HepG2 (cell line): ENCODE results near the gene COL2A1. TPM values are rescaled to one million over a fixed set of nuclear protein-coding genes. Genes with fewer than 3 reads are reported as not detected.

Experiments
- ATAC-seq: fragments of 200-7000 bp; cut with Tn5 transposase; 3 replicates; pipeline ENCODE4 v1.9.1; 2020; ENCODE audit warnings: mild to moderate bottlenecking, moderate library complexity
- BruUV-seq: library from RNA; stranded (reverse); fragments of 400-500 nt; replicated peaks from 2 replicates; lab custom pipeline; 2021; lab: Mats Ljungman, UMichigan
- CTCF ChIA-PET: fragments of 300-600 bp; formaldehyde crosslinking; extraction: SDS; loops from one replicate; lab custom pipeline; 2021; ENCODE audit warnings: low total read pairs, inconsistent platforms, low intra/inter-chr PET ratio; lab: Yijun Ruan, JAX
- POLR2A ChIA-PET: fragments of 350-600 bp; sonication (Branson Sonifier 250); formaldehyde crosslinking; loops from one replicate; lab custom pipeline; 2020; ENCODE audit warnings: antibody characterized with exemption, inconsistent platforms; lab: Yijun Ruan, JAX
- DNase-seq: peaks from one replicate; pipeline ENCODE4 v3.0.0-alpha.2; 2015; ENCODE audit warnings: low spot score
- FAIRE-seq: peaks from 3 replicates; lab custom pipeline; 2011; peaks lifted over from hg19 to GRCh38; lab: Jason Lieb, UNC
- H2AFZ ChIP-seq: one replicate; pipeline ENCODE4 v1.6.1; 2011; ENCODE audit warnings: low read length, inconsistent platforms
- H3K27ac ChIP-seq: fragments of 300-600 bp; 3 replicates; pipeline ENCODE4 v1.8.0; 2011; ENCODE audit warnings: mixed run types, mild to moderate bottlenecking, mixed read lengths, low read length, inconsistent platforms; ENCODE audit not compliant: insufficient read depth; ENCODE audit errors: extremely low read length
- H3K27me3 ChIP-seq, 2 experiments: fragments of 200-600 bp in 1 of 2; 2 replicates in 1 of 2; 3 replicates in 1 of 2; pipeline versions ENCODE4 v1.6.0 to v1.8.0; 2011; ENCODE audit warnings: low read length in 2 of 2, mild to moderate bottlenecking in 2 of 2, moderate library complexity in 2 of 2, inconsistent platforms in 1 of 2; ENCODE audit not compliant: insufficient read depth in 2 of 2, control insufficient read depth in 1 of 2
- H3K36me3 ChIP-seq, 2 experiments: fragments of 200-600 bp in 1 of 2; replicated peaks in 1 of 2; 2 replicates in 1 of 2; 3 replicates in 1 of 2; pipeline versions ENCODE4 v1.5.1 to v1.8.0; 2011; ENCODE audit warnings: low read length in 2 of 2, inconsistent platforms in 1 of 2; ENCODE audit not compliant: insufficient read depth in 2 of 2, control insufficient read depth in 1 of 2
- H3K4me1 ChIP-seq: 2 replicates; pipeline ENCODE4 v1.5.1; 2012; ENCODE audit warnings: low read length, inconsistent platforms; ENCODE audit not compliant: insufficient read depth
- H3K4me2 ChIP-seq: 2 replicates; pipeline ENCODE4 v1.6.0; 2011; ENCODE audit warnings: low read depth, low read length, inconsistent platforms
- H3K4me3 ChIP-seq, 3 experiments: fragments of 200-600 bp in 1 of 3; sonication (generic), shearing (Covaris generic) in 1 of 3; replicated peaks in 1 of 3; 2 replicates each; pipeline ENCODE4 v1.5.1; 2011 to 2016; ENCODE audit warnings: low read length in 3 of 3, inconsistent platforms in 2 of 3, low read depth in 2 of 3, mild to moderate bottlenecking in 2 of 3, control low read depth in 1 of 3, mixed read lengths in 1 of 3; ENCODE audit not compliant: insufficient read depth in 1 of 3
- H3K79me2 ChIP-seq: one replicate; pipeline ENCODE4 v1.6.1; 2011; ENCODE audit warnings: low read length, inconsistent platforms; ENCODE audit not compliant: insufficient read depth
- H3K9ac ChIP-seq: 2 replicates; pipeline ENCODE4 v1.6.0; 2011; ENCODE audit warnings: mild to moderate bottlenecking, low read depth, low read length, inconsistent platforms; ENCODE audit not compliant: insufficient read depth
- H3K9me3 ChIP-seq: 2 replicates; pipeline ENCODE4 v1.5.1; 2012; ENCODE audit warnings: mild to moderate bottlenecking, low read length
- H4K20me1 ChIP-seq: 2 replicates; pipeline ENCODE4 v1.6.0; 2011; ENCODE audit warnings: inconsistent platforms, mild to moderate bottlenecking, low read length, moderate library complexity; ENCODE audit not compliant: insufficient read depth
- IRF2 ChIP-seq: IDR thresholded peaks from 2 replicates; pipeline ENCODE4 v1.6.1; 2018; ENCODE audit warnings: missing genetic modification reagents, missing compliant biosample characterization
- KLF13 ChIP-seq: sonication (generic); formaldehyde crosslinking; IDR thresholded peaks from 2 replicates; pipeline ENCODE4 v1.4.0; 2020; ENCODE audit warnings: mild to moderate bottlenecking, missing genetic modification reagents
- KLF15 ChIP-seq: sonication (generic); formaldehyde crosslinking; IDR thresholded peaks from 2 replicates; pipeline ENCODE4 v1.8.1; 2023; ENCODE audit warnings: borderline replicate concordance, mild to moderate bottlenecking, inconsistent platforms, missing genetic modification reagents, mixed read lengths
- KMT2B ChIP-seq: IDR thresholded peaks from 2 replicates; pipeline ENCODE4 v1.6.1; 2016; ENCODE audit warnings: missing genetic modification reagents, missing compliant biosample characterization
- MLLT10 ChIP-seq: sonication (generic); formaldehyde crosslinking; IDR thresholded peaks from 2 replicates; pipeline ENCODE4 v1.4.0; 2020; ENCODE audit warnings: missing genetic modification reagents
- NCOA1 ChIP-seq: sonication (generic); formaldehyde crosslinking; IDR thresholded peaks from 2 replicates; pipeline ENCODE4 v1.9.0; 2021; ENCODE audit warnings: missing genetic modification reagents
- TEAD3 ChIP-seq: optimal IDR thresholded peaks from 2 replicates; pipeline ENCODE3; 2016; ENCODE audit warnings: borderline replicate concordance
- ZBTB39 ChIP-seq: sonication (generic); formaldehyde crosslinking; IDR thresholded peaks from 2 replicates; pipeline ENCODE4 v1.5.0; 2020; ENCODE audit warnings: missing genetic modification reagents
- ZNF256 ChIP-seq: sonication (generic); formaldehyde crosslinking; conservative IDR thresholded peaks from 2 replicates; pipeline ENCODE4 v1.4.0; 2020; ENCODE audit warnings: missing genetic modification reagents
- ZNF546 ChIP-seq: sonication (generic); formaldehyde crosslinking; conservative IDR thresholded peaks from 2 replicates; pipeline ENCODE4 v1.8.1; 2023; ENCODE audit warnings: mild to moderate bottlenecking, missing genetic modification reagents
- ZNF567 ChIP-seq: sonication (generic); formaldehyde crosslinking; IDR thresholded peaks from 2 replicates; pipeline ENCODE4 v1.8.1; 2023; ENCODE audit warnings: mild to moderate bottlenecking, missing genetic modification reagents, borderline replicate concordance
- ZNF766 ChIP-seq: sonication (generic); formaldehyde crosslinking; IDR thresholded peaks from 2 replicates; pipeline ENCODE4 v1.5.0; 2020; ENCODE audit warnings: missing genetic modification reagents, borderline replicate concordance
- ZNF883 ChIP-seq: sonication (generic); formaldehyde crosslinking; IDR thresholded peaks from 2 replicates; pipeline ENCODE4 v1.5.1; 2020; ENCODE audit warnings: mild to moderate bottlenecking, missing genetic modification reagents; ENCODE audit errors: not compliant biosample characterization
- ZSCAN12 ChIP-seq: sonication (generic); formaldehyde crosslinking; IDR thresholded peaks from 2 replicates; pipeline ENCODE4 v1.9.0; 2021; ENCODE audit warnings: mild to moderate bottlenecking, missing genetic modification reagents
- WGBS: methylation state at CpG from one replicate; pipeline ENCODE4 v1.1.6; 2017; ENCODE audit warnings: low lambda C conversion rate; 5-methylcytosine and 5-hydroxymethylcytosine counted together
- in situ Hi-C: cut with HindIII; loops from 2 replicates; pipeline ENCODE4 v1.10.0; 2017; ENCODE audit warnings: low pct_unique_long_range_greater_than_20kb; ENCODE audit not compliant: extremely low pct_ligation_motif_present
- intact Hi-C: fragments of 100-400 bp; cut with micrococcal nuclease; formaldehyde crosslinking; loops from one replicate; pipeline ENCODE4 v1.10.0; 2022; ENCODE audit not compliant: unreplicated experiment
- polyA plus RNA-seq, 8 experiments: library from polyadenylated mRNA; depleted of rRNA in 3 of 8; stranded (reverse) in 7 of 8; unstranded in 1 of 8; fragments of >200 nt; fragmentation: Illumina TruSeq in 4 of 8; extraction: Trizol in 4 of 8; gene quantifications; 2 replicates each; pipeline versions ENCODE4 v1.2.1 to v1.2.3, GENCODE V29; 2011 to 2016; ENCODE audit warnings: low read depth in 4 of 8, missing spikeins in 1 of 8, mixed read lengths in 1 of 8; ENCODE audit not compliant: insufficient read depth in 1 of 8
- total RNA-seq, 5 experiments: library from RNA; depleted of rRNA; stranded (reverse); fragments of >200 nt; fragmentation: Illumina TruSeq; extraction: Trizol; gene quantifications; 2 replicates each; pipeline ENCODE4 v1.2.3, GENCODE V29; 2016; ENCODE audit warnings: low read depth in 1 of 5
- TF ChIP-seq, protein P1 (sequence below): sonication (generic); formaldehyde crosslinking; IDR thresholded peaks from 2 replicates; pipeline ENCODE4 v1.4.0; 2020; ENCODE audit warnings: missing genetic modification reagents
- TF ChIP-seq, protein P2 (sequence below): IDR thresholded peaks from 2 replicates; pipeline ENCODE4 v1.6.1; 2016

COL2A1 gene
- total and polyA plus RNA-seq, 2 of the 13 experiments (the other 11 are each of a cell fraction or from before 2014, with no cell fraction given), result 7.4 to 38.3 TPM

DNA sequence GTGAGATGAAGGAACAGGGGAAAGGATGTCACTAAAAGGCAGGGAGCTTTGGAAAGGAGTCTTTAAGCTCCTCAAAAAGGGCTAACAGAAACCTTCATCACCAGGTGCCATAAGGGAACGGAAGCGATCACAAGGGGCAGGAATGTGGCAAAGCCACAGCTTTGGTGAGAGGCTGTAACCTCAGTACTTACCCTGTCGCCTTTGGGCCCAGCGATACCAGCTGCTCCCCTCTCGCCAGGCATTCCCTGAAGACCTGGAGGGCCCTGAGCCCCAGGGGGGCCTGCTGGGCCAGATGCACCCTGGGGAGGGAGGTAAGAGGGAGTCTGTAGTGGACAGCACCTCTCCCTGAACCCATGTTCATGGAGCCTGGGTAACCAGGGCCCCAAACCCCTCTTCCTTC lies 22.0 kb downstream of the COL2A1 start:
- H3K36me3 ChIP-seq, result no peaks in the 10 kb centered on the region
- FAIRE-seq (no peak), DNase-seq (no peak), ATAC-seq (no peak)
- no peak overlapping the region for H3K4me3 ChIP-seq
- BruUV-seq, result no TSS peak
- H3K4me1 ChIP-seq, result peaks cover 13% of the 10 kb centered on the region
- 26% methylated on average over 2 of the region's 5 CpGs for WGBS
- no peaks in the 10 kb centered on the region for H3K9me3 ChIP-seq
- H3K27me3 ChIP-seq, result peaks cover 0 to 4% of the 10 kb centered on the region in 2 experiments; a peak in 1 of 5 replicates
- ChIA-PET CTCF (no interaction called here), POLR2A (interaction anchor here (1.5 kb wide), 1 partner anchor 19 kb away, joined by 4 read pairs; the partner anchor contains the start of gene TMEM106C)
- H3K9ac ChIP-seq, result no peak overlapping the region
- intact Hi-C loops (no loop called here), in situ Hi-C loops (no loop called here)
- no peaks in the 10 kb centered on the region for H3K79me2 ChIP-seq
- no peak overlapping the region for H2AFZ ChIP-seq
- no peak overlapping the region for H3K27ac ChIP-seq
- no peak overlapping the region for H3K4me2 ChIP-seq
- no peaks in the 10 kb centered on the region for H4K20me1 ChIP-seq
- TF ChIP-seq ZNF256 (no peak), ZNF567 (CRISPR knock-in tag) (no peak), ZNF766 (CRISPR knock-in tag) (no peak), IRF2 (CRISPR knock-in tag) (no peak), TEAD3 (CRISPR knock-in tag) (no peak), ZNF546 (CRISPR knock-in tag) (no peak), ZSCAN12 (CRISPR knock-in tag) (no peak), MLLT10 (CRISPR knock-in tag) (no peak), ZNF883 (no peak), NCOA1 (CRISPR knock-in tag) (no peak), KLF13 (CRISPR knock-in tag) (no peak), KLF15 (CRISPR knock-in tag) (no peak), ZBTB39 (CRISPR knock-in tag) (no peak), KMT2B (CRISPR knock-in tag) (no peak)
- TF ChIP-seq, protein P1, sequence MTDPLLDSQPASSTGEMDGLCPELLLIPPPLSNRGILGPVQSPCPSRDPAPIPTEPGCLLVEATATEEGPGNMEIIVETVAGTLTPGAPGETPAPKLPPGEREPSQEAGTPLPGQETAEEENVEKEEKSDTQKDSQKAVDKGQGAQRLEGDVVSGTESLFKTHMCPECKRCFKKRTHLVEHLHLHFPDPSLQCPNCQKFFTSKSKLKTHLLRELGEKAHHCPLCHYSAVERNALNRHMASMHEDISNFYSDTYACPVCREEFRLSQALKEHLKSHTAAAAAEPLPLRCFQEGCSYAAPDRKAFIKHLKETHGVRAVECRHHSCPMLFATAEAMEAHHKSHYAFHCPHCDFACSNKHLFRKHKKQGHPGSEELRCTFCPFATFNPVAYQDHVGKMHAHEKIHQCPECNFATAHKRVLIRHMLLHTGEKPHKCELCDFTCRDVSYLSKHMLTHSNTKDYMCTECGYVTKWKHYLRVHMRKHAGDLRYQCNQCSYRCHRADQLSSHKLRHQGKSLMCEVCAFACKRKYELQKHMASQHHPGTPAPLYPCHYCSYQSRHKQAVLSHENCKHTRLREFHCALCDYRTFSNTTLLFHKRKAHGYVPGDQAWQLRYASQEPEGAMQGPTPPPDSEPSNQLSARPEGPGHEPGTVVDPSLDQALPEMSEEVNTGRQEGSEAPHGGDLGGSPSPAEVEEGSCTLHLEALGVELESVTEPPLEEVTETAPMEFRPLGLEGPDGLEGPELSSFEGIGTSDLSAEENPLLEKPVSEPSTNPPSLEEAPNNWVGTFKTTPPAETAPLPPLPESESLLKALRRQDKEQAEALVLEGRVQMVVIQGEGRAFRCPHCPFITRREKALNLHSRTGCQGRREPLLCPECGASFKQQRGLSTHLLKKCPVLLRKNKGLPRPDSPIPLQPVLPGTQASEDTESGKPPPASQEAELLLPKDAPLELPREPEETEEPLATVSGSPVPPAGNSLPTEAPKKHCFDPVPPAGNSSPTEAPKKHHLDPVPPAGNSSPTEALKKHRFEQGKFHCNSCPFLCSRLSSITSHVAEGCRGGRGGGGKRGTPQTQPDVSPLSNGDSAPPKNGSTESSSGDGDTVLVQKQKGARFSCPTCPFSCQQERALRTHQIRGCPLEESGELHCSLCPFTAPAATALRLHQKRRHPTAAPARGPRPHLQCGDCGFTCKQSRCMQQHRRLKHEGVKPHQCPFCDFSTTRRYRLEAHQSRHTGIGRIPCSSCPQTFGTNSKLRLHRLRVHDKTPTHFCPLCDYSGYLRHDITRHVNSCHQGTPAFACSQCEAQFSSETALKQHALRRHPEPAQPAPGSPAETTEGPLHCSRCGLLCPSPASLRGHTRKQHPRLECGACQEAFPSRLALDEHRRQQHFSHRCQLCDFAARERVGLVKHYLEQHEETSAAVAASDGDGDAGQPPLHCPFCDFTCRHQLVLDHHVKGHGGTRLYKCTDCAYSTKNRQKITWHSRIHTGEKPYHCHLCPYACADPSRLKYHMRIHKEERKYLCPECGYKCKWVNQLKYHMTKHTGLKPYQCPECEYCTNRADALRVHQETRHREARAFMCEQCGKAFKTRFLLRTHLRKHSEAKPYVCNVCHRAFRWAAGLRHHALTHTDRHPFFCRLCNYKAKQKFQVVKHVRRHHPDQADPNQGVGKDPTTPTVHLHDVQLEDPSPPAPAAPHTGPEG (CRISPR knock-in tag), result no peak
- TF ChIP-seq, protein P2, sequence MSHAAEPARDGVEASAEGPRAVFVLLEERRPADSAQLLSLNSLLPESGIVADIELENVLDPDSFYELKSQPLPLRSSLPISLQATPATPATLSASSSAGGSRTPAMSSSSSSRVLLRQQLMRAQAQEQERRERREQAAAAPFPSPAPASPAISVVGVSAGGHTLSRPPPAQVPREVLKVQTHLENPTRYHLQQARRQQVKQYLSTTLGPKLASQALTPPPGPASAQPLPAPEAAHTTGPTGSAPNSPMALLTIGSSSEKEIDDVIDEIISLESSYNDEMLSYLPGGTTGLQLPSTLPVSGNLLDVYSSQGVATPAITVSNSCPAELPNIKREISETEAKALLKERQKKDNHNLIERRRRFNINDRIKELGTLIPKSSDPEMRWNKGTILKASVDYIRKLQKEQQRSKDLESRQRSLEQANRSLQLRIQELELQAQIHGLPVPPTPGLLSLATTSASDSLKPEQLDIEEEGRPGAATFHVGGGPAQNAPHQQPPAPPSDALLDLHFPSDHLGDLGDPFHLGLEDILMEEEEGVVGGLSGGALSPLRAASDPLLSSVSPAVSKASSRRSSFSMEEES (CRISPR knock-in tag), result no peak
